HEK293 (cell line): ENCODE data around the gene TAS2R31.

Experiments used
- CTCF ChIA-PET: fragments of 350-600 bp; formaldehyde crosslinking; extraction: SDS; loops from one replicate; lab custom pipeline; 2021; ENCODE audit warnings: antibody characterized with exemption; lab: Yijun Ruan, JAX
- POLR2A ChIA-PET: fragments of 300-600 bp; formaldehyde crosslinking; extraction: SDS; loops from one replicate; lab custom pipeline; 2020; ENCODE audit warnings: antibody characterized with exemption, inconsistent platforms; lab: Yijun Ruan, JAX
- H3K27ac ChIP-seq: fragments of 200-500 bp; sonication (Bioruptor generic); 2 replicates; pipeline ENCODE4 v1.5.1; 2014; ENCODE audit warnings: low read depth, low read length, control low read depth, inconsistent platforms; ENCODE audit errors: extremely low read depth
- H3K36me3 ChIP-seq, 2 experiments: fragments of 200-500 bp in 1 of 2; sonication (Bioruptor generic) in 1 of 2; 1 replicate in 1 of 2; 2 replicates in 1 of 2; pipeline ENCODE4 v1.5.1; 2014 to 2017; ENCODE audit warnings: inconsistent platforms in 2 of 2, low read length in 2 of 2; ENCODE audit not compliant: control insufficient read depth in 2 of 2, insufficient read depth in 1 of 2
- H3K4me1 ChIP-seq: fragments of 200-500 bp; sonication (Bioruptor generic); 2 replicates; pipeline ENCODE4 v1.5.1; 2014; ENCODE audit warnings: mild to moderate bottlenecking, low read length, inconsistent platforms; ENCODE audit not compliant: control insufficient read depth, insufficient read depth
- H3K4me3 ChIP-seq: 2 replicates; pipeline ENCODE4 v1.5.1; 2011; ENCODE audit warnings: low read depth, mild to moderate bottlenecking, control low read depth, low read length, moderate library complexity
- H3K9me3 ChIP-seq: fragments of 200-500 bp; sonication (Bioruptor generic); 2 replicates; pipeline ENCODE4 v1.5.1; 2014; ENCODE audit warnings: low read depth, low read length, inconsistent platforms; ENCODE audit not compliant: control insufficient read depth, insufficient read depth
- MYNN ChIP-seq: fragments of 450-650 bp; formaldehyde crosslinking; IDR thresholded peaks from 2 replicates; pipeline ENCODE4 v1.5.1; 2016; ENCODE audit warnings: missing biosample characterization, missing genetic modification characterization, borderline replicate concordance
- PATZ1 ChIP-seq: fragments of 450-650 bp; formaldehyde crosslinking; IDR thresholded peaks from 2 replicates; pipeline ENCODE4 v1.5.1; 2016; ENCODE audit warnings: missing biosample characterization, missing genetic modification characterization
- REPIN1 ChIP-seq: fragments of 450-650 bp; formaldehyde crosslinking; IDR thresholded peaks from 2 replicates; pipeline ENCODE4 v1.5.1; 2017; ENCODE audit warnings: missing biosample characterization, missing genetic modification characterization, low read depth
- TSHZ1 ChIP-seq: fragments of 450-650 bp; formaldehyde crosslinking; IDR thresholded peaks from 2 replicates; pipeline ENCODE4 v1.5.1; 2016; ENCODE audit warnings: missing biosample characterization, missing genetic modification characterization, borderline replicate concordance
- ZBTB21 ChIP-seq: fragments of 450-650 bp; formaldehyde crosslinking; IDR thresholded peaks from 2 replicates; pipeline ENCODE4 v1.5.1; 2017; ENCODE audit warnings: missing biosample characterization, missing genetic modification characterization
- ZBTB48 ChIP-seq: fragments of 450-650 bp; formaldehyde crosslinking; IDR thresholded peaks from 2 replicates; pipeline ENCODE4 v1.5.1; 2016; ENCODE audit warnings: missing biosample characterization, missing genetic modification characterization
- ZBTB6 ChIP-seq: fragments of 450-650 bp; formaldehyde crosslinking; IDR thresholded peaks from 2 replicates; pipeline ENCODE4 v1.5.1; 2017; ENCODE audit warnings: missing biosample characterization, missing genetic modification characterization
- ZNF114 ChIP-seq: fragments of 450-650 bp; formaldehyde crosslinking; IDR thresholded peaks from 2 replicates; pipeline ENCODE4 v1.5.0; 2017; ENCODE audit warnings: missing biosample characterization, missing genetic modification characterization
- ZNF121 ChIP-seq: fragments of 450-650 bp; formaldehyde crosslinking; IDR thresholded peaks from 2 replicates; pipeline ENCODE4 v1.5.1; 2016; ENCODE audit warnings: missing biosample characterization, missing genetic modification characterization
- ZNF132 ChIP-seq: fragments of 450-650 bp; formaldehyde crosslinking; IDR thresholded peaks from 2 replicates; pipeline ENCODE4 v1.5.1; 2017; ENCODE audit warnings: missing biosample characterization, missing genetic modification characterization, borderline replicate concordance
- ZNF174 ChIP-seq: fragments of 450-650 bp; formaldehyde crosslinking; IDR thresholded peaks from 2 replicates; pipeline ENCODE4 v1.5.0; 2017; ENCODE audit warnings: missing biosample characterization, mild to moderate bottlenecking, missing genetic modification characterization
- ZNF18 ChIP-seq: fragments of 450-650 bp; formaldehyde crosslinking; IDR thresholded peaks from 2 replicates; pipeline ENCODE4 v1.5.1; 2016; ENCODE audit warnings: missing biosample characterization, missing genetic modification characterization
- ZNF19 ChIP-seq: fragments of 450-650 bp; formaldehyde crosslinking; IDR thresholded peaks from 2 replicates; pipeline ENCODE4; 2016; ENCODE audit warnings: missing biosample characterization, missing genetic modification characterization, low read depth
- ZNF202 ChIP-seq: fragments of 450-650 bp; formaldehyde crosslinking; IDR thresholded peaks from 2 replicates; pipeline ENCODE4 v1.5.1; 2016; ENCODE audit warnings: missing biosample characterization, missing genetic modification characterization, borderline replicate concordance
- ZNF488 ChIP-seq: fragments of 450-650 bp; formaldehyde crosslinking; IDR thresholded peaks from 2 replicates; pipeline ENCODE4 v1.5.1; 2016; ENCODE audit warnings: missing biosample characterization, missing genetic modification characterization
- ZNF560 ChIP-seq: fragments of 450-650 bp; formaldehyde crosslinking; IDR thresholded peaks from 2 replicates; pipeline ENCODE4 v1.5.1; 2017; ENCODE audit warnings: missing biosample characterization, missing genetic modification characterization, borderline replicate concordance
- ZNF623 ChIP-seq: fragments of 450-650 bp; formaldehyde crosslinking; IDR thresholded peaks from 2 replicates; pipeline ENCODE4 v1.5.1; 2016; ENCODE audit warnings: missing biosample characterization, missing genetic modification characterization
- ZNF776 ChIP-seq: fragments of 450-650 bp; formaldehyde crosslinking; IDR thresholded peaks from 2 replicates; pipeline ENCODE4 v1.5.0; 2017; ENCODE audit warnings: missing biosample characterization, missing genetic modification characterization, borderline replicate concordance
- ZXDB ChIP-seq: fragments of 450-650 bp; formaldehyde crosslinking; IDR thresholded peaks from 2 replicates; pipeline ENCODE4 v1.5.1; 2016; ENCODE audit warnings: missing biosample characterization, missing genetic modification characterization

Gene TAS2R31

GRCh38 chr12:10994307-10994706 lies 36.9 kb downstream of the TAS2R31 start:
- POLR2A ChIA-PET = no interaction called here

GRCh38 chr12:10989107-10989506 lies 42.1 kb downstream of the TAS2R31 start:
- CTCF ChIA-PET = no interaction called here
- TF ChIP-seq ZNF121 (tag by site-specific recombination) = no peak
- TF ChIP-seq TSHZ1 (tag by site-specific recombination) = no peak
- TF ChIP-seq ZBTB21 = no peak
- no peak for TF ChIP-seq ZNF114
- TF ChIP-seq PATZ1 (tag by site-specific recombination) = no peak
- TF ChIP-seq ZXDB (tag by site-specific recombination) = no peak
- TF ChIP-seq MYNN = no peak
- no peak for TF ChIP-seq ZNF488
- no peak for TF ChIP-seq ZNF19 (tag by site-specific recombination)
- no peak for TF ChIP-seq ZNF776
- TF ChIP-seq REPIN1 (tag by site-specific recombination) = no peak
- no peak for TF ChIP-seq ZNF623 (tag by site-specific recombination)
- TF ChIP-seq ZNF202 = no peak
- no peak for TF ChIP-seq ZNF174 (tag by site-specific recombination)

More at GRCh38 chr12:10994307-10994706, 36.9 kb downstream of the TAS2R31 start:
- peaks cover 0 to 6% of the 10 kb centered on the region in 2 experiments; a peak in 2 of 3 replicates for H3K36me3 ChIP-seq
- CTCF ChIA-PET = no interaction called here
- TF ChIP-seq ZBTB6 = no peak
- no peak for TF ChIP-seq ZBTB48 (tag by site-specific recombination)
- no peak for TF ChIP-seq ZNF132
- no peak for TF ChIP-seq ZNF560 (tag by site-specific recombination)
- TF ChIP-seq ZNF18 (tag by site-specific recombination) = no peak
- no peaks in the 10 kb centered on the region for H3K9me3 ChIP-seq
- H3K4me1 ChIP-seq = no peaks in the 10 kb centered on the region
- no peak overlapping the region for H3K4me3 ChIP-seq
- H3K27ac ChIP-seq = no peak overlapping the region

More at GRCh38 chr12:10989107-10989506, 42.1 kb downstream of the TAS2R31 start:
- Histone ChIP-seq H3K36me3 (peaks cover 0 to 4% of the 10 kb centered on the region in 2 experiments; a peak in 1 of 3 replicates), H3K9me3 (no peaks in the 10 kb centered on the region), H3K27ac (no peak overlapping the region), H3K4me1 (no peaks in the 10 kb centered on the region), H3K4me3 (no peak overlapping the region)
- POLR2A ChIA-PET = no interaction called here
